GM19395 (cell line): ENCODE results near the gene TAPBP.

Source experiments
- ATAC-seq: cut with Tn5 transposase; IDR thresholded peaks from one replicate; pipeline ENCODE4 v1.9.1; 2021; ENCODE audit warnings: mild to moderate bottlenecking, moderate library complexity; ENCODE audit not compliant: unreplicated experiment

The TAPBP gene

DNA sequence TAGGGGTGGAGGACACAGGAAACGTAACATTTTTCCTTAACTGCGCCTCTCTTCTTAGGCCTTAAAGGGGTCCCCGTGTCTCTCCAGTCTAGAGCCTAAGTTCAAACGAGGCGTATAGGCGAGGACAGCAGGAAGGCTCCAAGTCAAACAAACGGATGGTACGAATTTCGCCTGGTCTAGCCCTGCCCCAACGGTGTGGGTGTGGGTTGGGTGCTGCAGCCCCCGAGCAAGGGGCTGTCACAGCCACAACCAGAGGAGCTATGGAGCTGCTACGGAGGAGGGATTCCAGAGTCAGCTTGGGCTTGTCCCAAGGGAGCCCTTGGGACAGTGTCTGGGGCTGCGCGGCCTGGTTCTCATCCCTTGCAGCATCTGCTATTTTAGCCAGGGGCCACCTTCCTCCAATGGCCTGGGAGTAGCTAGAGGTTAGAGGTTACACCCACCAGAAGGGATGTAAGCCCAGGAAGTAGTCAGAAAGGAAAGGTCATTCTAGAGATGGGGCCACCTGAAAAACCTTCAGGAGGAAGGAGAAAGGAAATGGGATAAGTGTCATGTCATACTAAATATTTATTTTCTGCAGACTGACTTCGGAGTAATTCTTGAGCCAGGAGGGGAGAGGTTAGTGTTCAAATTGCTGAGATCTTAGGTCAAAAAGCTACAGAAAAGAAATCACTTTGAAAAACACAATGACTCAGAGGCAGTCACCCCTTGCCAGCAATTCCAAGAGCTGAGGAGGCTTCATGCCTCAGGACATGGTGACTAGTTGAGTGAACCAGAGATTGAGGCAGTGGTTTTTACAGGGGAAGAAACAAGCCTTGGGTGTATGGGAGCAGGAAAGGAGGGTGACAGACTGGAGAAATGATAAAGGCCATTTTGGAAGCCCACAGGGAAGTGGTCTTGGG is 63.9 kb downstream of the TAPBP start:
- no peak for ATAC-seq
